NCI-H2029 (cell line): ENCODE data around the gene RPGRIP1.
A peak's percentile ranks its signal among the peaks of the same experiment; 100 is the strongest.
"Not testable (repeated sequence)": the region's sequence is repeated elsewhere in the genome, so short reads cannot be mapped to it uniquely, and the experiment has no call there.

Source experiments
- DNase-seq: peaks from one replicate; lab custom pipeline; 2025; lab: John Stamatoyannopoulos, UW

RPGRIP1 gene

DNA sequence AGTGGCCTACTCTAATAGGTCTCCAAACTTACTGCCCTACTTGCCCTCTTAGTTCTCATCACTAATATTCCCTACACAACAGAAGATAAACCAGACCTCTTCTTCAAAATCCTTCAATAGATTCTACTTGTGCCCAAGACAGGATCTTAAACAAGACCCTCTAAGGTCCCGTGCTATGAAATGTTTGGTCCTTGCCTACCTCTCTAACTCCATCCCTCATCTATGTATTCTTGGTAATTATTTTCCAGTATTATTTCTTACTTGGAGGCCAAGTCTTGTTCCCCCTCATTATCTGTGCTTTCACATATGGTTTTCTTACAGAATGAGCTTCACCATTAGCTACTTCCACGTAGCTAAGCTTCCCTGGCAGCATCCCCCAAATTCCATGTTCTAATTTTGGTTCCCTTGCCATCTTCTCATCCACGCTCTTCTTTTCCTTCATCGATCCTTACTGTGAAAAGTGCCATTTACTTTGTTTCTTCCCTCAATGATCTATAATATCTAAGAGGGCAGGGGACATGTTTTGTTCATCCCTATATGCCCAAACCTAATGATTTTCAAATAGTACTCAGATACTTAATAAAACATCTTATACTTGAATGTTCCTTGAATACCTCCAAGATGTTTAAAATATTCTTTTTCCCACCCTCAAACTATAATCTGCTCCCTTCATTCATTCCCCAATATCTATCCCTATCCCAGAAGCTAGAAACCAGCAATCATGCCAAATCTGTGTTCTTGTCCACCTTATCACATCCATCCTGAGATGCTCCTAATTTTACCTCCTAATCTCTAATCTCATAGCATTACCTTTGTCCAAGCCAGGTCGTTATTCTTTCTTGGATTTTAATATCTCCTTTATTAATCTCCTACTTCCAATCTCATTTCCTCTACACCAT is 20.7 kb upstream of the RPGRIP1 start:
- DNase-seq, result no peak

DNA sequence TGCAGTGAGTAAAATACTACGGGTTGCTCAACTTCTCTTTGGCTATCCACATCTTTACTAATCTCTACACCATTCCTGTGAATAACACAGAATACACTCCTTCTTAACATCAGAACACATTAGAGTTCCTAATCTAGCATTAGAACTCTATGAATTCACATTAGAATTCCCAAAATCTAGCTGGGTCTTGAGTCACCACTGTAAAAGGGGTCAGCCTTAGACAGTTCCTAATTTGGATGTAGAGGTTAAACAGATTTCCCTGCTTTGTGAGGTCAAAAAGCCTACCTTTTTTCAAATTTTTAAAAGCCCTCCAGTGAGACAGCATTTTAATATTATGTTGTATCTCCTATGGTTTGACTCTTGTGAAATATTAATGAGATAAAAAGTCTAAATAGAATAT is 18.1 kb upstream of the RPGRIP1 start:
- no peak for DNase-seq

DNA sequence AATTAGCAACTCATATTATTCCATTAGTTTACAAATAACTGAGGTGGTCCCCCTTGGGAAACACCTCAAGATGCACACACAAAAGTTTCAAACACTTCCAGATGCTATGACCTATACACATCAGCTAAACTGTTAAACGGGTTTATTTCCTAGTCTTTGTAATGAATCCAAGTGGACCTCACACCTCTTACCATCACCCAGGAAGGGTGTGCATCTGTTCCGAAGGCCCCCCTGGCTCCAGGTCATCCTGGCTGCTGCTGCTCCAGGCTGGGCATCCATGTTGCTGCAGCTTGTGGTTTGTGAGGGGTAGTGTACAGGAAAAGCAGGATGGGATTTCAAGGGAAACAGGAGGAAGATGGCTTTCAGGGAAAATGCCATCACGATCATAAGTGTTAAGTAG is 17.5 kb upstream of the RPGRIP1 start:
- DNase-seq, result no peak

DNA sequence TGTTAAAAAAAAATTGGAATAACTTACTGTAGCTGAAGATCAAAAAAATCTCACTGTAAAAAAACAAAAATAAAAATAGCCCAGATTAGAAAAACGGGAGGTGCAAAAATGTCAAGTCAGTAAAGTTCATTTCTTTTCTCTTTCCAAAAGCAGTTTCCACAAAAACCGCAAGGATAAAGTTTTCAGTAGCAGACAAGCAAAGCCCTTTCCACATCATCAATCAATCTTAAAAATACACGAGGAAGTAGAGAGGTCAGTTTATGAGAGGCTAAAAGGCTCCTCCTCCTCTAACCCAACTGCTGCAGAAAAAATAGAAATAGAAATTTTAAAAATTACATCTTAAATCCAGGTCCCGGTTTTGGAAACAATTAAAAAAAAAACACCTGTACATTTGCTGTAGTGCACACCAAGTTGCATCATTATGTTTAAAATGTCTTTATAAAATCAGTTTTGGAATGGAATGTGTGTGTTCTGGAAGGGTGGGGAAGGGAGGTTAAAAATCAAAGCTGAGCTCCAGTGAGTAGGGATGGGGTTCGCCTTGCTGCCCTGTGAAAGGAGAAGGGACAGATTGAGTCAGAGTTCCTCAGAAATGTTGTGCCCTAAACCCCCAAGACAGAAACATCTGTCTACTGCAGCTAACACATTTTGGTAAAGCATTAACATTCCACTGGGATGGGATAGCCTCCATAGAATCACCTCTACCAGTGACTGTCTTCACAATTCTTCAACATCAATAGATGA is 16.4 kb upstream of the RPGRIP1 start:
- DNase-seq, result no peak

DNA sequence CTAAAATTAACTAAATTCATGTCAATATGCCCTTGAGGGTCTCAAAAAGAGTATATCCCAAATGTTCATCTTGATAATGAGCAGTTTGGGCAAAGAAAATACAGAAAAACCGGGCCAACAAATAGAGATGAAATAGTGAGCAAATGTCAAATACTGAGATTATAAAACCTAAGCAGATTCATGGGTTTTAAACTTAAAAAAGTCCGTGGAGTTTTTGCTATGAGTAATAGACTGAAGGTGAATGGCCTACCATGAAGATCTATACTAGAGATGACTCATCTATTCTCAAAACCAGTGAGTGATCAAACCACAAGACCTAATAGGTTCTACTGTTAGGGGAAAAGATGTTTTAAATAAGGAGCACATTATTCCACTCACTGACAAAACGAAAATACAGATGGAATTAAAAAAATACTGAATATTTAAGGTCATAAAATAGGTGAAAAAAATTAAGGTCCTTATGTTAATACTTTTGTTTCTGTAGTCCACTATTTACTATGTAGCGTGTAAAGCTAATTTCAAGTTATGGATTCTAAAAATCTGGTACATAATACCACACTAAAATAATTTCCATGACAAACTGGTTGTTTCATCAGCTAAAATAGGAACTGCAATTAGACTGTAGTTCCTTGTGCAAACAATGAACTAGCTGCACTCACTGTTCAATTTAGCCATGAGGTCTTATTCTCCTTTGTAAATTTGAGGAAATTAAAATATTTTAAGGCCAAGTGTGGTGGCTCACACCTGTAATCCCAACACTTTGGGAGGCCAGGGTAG is 15.7 kb upstream of the RPGRIP1 start:
- DNase-seq, result no peak

DNA sequence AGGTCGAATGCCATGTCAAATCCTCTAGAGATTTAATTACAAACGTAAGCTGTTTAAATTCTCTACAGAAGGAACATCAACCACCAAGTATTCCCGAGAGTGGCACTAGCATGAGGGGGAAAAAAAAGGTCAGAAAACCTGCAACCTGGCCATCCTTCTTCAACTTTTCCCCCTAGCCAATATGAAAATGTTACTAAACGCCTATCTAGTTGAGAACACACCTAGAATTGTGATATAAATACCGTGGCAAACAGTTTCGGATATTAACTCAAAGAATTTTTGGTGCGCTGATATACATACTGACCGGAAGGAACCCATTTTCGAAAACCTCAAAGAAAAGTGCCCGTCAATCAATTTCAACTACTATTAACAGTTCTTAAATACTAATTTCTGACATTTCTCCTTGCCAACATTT is 12.4 kb upstream of the RPGRIP1 start:
- DNase-seq, result no peak

DNA sequence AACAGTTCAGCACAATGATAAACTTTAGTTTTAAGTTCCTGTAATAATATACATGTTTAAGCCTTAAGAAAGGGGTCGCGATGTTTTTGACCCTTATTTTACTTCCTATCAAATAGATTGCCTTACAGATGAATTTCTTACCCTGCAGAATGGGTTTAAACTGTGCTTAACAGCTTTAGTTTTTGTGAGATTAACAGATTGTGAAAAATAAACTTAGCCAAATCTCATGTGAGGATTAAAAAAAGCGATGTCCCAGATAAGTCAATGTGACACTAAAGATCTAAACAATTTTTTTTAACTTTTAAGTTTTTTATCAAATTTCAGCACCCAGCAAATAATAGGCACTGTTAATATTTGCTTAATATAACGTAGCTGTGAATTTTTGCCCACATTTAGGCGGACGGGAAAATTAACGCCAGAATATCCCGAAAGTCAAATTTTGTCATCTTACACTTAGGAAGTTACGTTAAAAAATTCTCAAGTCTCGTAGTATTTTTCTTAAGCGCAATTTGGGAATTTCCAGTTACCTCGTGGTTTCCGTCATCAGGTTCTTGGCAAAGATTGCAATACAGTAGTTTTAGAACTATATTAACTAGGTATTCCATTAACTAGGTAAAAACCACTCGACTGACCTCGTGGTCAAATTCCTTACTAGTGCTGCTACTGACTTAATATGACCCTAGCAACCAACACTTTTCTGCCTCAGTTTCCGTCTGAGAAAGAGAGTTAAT is 11.8 kb upstream of the RPGRIP1 start:
- DNase-seq, result no peak

DNA sequence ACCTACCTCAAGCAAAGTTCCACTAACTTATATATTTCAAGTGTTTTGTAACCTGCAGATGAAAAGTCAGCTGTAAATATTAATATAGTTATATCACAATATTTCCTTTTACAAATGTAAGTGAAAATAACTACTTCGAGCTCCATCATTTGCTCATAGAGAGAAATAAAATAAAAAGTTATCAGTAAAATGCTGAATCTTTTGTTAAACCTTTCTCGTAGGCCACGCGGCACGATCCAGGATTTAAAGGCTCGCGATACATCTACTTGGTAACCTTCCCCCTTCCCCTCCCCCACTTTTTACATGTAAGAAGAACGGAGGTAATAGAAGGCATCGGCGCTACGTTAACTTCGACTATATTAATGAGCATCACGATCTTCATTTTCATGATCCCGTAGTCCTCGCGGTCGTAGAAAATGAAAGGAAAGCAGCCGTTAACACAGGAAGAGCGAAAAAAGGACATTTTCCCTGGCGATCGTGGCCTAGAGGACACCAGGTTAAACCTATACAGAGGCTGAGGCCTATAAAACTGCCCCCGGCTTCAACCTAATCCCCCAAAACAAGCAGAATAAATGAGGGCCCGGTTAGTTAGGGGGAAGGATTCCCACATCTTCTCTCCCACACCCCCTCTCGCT is 11.1 kb upstream of the RPGRIP1 start:
- DNase-seq, result peak; percentile 68

DNA sequence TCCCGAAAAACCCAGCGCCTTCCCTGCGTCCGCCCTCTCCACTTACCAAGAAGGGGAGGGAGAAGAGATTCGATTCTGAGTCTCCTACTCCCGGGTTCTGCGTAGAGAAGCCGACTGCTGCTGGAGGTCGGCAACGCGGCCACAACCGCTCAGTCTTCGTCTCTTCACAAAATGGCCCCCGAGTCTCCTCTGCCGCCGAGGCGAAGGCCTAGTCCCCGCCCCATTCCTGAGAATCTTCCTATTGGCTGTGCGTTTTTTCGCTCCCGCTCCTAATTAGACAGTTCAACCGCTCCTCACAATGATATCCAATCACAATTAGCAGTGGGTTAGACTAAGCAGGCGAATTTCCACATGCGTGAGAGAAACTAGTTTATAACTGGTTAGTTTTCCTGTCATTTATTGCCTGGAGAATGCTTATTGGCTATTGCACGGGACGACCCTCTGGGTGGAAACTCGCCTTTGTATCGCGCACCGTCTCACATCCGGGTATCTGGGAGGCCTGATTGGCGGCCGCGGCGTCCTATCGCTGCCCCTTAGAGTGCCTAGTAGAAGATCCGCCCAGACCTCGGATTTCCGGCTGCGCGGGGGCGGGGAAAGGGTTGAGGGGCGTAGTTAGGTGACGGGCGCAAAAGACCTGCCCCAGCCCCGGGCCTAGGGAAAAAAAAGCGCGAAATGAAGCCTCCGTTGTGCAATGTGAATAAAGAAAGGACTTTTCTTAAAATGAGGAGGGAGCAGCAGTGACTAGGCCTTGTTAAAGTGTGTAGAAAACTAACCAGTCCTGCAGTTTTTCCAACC is 10.4 kb upstream of the RPGRIP1 start, which contains the start of gene HNRNPC:
Gene HNRNPC, minus strand, starts transcription at position 191 of the 795 bp plus-strand sequence. CDS start 35,249 bp downstream, outside the sequence.
- peak; percentile 99 for DNase-seq

DNA sequence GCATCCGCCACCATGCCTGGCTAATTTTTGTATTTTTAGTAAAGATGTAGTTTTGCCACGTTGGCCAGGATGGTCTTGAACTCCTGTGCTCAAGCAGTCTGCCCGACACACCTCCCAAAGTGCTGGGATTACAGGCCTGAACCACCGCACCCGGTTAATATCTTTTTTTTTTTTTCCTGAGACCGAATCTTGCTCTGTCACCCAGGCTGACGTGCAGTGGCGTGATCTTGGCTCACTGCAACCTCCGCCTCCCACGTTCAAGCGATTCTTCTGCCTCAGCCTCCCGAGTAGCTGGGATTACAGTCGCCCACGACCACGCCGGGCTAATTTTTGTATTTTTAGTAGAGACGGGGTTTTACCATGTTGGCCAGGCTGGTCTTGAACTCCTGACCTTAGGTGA is 7.2 kb upstream of the RPGRIP1 start:
- DNase-seq, result not testable (repeated sequence)

DNA sequence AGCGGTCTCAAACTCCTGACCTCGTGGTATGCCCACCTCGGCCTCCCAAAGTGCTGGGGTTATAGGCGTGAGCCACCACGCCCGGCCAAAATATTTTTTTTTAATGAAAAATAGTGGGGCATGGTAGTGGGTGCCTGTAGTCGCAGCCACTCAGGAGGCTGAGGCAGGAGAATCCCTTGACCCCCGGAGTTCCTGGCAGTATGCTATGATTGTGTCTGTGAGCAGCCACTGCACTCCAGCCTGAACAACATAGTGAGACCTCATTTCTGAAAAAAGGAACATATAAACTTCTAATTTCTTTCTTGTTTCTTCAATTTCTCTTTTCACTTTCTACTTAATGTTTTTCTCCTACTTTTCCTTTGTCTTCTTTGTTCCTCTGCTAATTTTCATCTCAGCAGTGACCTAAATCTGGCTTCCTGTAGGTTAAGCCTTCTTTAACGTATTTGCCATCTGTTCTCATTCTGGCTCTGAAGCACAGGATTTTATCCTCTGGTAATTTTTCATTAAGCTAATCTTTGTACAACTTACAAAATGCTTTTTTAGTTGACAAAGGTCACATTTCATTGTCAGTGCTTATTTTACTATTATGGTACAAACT is 4.5 kb upstream of the RPGRIP1 start:
- no peak for DNase-seq

DNA sequence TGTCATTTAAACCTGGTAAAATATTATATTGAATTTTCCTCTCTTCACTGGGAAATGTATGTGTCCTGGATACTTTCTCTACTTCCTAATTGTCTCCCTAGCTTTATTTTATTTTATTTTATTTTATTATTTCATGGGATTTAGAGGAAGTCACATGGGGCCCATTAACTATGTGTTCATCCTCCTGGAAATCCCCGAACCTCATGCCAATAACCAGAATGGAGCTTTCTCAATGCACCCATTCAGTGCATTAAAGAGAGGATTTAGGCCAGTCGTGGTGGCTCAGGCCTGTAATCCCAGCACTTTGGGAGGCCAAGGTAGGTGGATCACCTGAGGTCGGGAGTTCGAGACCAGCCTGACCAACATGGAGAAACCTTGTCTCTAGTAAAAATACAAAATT is 1.3 kb upstream of the RPGRIP1 start:
- DNase-seq, result no peak

DNA sequence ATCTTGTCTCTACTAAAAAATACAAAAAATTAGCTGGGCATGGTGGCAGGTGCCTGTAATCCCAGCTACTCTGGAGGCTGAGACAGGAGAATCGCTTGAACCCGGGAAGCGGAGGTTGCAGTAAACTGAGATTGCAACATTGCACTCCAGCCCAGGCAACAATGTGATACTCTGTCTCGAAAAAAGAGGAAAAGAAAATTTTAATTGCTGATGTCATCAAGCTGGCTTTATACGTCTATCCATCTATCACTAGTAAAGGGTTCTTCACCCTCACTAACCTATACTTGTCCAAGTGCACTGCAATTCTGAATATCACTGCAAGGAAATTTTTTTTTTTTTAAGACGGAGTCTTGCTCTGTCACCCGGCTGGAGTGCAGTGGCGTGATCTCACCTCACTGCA is 2.0 kb downstream of the RPGRIP1 start:
- not testable (repeated sequence) for DNase-seq

DNA sequence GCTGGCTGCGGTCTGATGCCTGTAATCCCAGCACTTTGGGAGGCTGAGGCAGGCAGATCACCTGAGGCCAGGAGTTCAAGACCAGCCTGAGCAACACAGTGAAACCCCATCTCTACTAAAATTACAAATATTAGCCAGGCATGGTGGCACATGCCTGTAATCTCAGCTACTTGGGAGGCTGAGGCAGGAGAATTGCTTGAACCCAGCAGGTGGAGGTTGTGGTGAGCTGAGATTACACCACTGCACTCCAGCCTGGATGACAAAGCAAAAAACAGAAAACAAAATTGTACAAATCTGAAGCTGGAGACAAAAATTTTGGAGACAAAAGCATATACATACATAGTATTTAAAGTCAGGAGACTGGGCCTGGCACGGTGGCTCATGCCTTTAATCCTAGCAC is 6.6 kb downstream of the RPGRIP1 start:
- DNase-seq, result not testable (repeated sequence)

DNA sequence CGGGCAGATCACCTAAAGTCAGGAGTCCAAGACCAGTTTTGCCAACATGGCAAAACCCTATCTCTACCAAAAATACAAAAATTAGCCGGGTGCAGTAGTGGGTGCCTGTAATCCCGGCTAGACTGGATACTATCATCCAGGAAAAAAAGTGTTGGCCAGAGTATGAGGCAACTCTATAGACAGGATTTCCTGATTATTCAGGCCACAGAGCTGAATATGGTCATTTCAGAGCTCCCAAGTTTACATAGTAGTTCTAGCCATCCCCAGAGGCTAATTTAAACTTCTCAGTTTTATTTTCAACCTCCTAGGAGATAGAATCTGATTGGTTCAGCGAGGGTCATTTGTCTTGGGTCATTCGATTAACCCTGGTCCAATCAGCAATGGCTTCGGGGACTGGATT is 7.3 kb downstream of the RPGRIP1 start:
- DNase-seq, result no peak

DNA sequence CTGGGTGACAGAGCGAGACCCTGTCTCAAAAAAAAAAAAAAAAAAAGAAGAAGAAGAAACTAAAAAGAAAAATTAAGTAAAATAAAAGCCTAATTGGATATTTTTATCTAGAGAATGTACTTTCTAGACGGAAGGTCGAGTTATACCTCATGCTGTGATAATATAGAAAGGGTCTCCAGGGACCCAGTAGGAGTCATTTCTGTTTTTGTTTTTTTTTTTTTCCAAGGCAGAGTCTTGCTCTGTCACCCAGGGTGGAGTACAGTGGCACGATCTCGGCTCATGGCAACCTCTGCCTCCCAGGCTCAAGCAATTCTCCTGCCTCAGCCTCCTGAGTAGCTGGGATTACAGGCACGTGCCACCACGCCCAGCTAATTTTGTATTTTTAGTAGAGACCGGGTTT is 14.1 kb downstream of the RPGRIP1 start:
- DNase-seq, result not testable (repeated sequence)

DNA sequence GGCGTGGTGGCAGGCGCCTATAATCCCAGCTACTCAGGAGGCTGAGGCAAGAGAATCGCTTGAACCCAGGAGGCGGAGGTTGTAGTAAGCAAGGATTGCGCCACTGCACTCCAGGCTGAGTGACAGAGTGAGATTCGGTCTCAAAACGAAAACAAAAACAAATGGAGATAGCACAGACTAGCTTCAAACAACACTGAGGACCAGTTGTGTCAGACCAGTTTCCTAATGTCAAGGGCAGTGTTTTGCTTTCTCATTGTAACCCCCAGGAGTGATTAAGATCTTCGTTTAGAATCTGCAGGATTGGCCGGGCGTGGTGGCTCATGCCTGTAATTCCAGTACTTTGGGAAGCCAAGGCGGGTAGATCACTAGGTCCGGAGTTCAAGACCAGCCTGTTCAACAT is 18.5 kb downstream of the RPGRIP1 start:
- no peak for DNase-seq

DNA sequence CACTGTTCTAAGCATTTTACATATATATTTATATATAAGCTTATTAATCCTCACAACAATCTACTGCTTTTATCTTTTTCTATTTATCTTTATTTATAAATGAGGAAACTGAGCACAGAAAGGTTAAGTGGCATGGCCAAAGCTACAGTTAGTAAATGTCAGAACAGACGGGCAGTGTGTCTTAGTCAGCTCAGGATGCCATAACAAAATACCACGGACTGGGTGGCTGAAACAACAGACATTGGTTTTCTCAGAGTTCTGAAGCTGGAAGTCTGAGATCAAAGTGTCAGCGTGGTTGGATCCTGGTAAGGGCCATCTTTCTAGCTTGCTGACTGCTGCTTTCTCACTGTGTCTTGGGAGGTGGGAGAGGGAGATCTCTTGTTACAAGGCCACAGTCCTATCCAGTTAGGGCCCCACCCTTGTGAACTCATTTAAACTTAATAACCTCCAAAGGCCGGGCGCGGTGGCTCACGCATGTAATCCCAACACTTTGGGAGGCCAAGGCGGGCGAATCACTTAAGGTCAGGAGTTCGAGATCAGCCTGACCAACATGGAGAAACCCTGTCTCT is 19.8 kb downstream of the RPGRIP1 start:
- DNase-seq, result no peak

DNA sequence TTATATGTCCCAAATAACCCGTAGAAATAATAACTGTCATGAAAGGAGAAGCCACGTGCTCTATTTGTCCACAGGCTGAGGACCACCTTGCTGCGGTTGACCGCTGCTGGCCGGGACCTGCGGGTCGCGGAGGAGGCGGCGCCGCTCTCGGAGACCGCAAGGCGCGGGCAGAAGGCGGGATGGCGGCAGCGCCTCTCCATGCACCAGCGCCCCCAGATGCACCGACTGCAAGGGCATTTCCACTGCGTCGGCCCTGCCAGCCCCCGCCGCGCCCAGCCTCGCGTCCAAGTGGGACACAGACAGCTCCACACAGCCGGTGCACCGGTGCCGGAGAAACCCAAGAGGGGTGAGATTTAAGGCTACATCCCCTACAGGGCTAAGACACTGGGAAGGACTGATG is 21.0 kb downstream of the RPGRIP1 start:
- no peak for DNase-seq
